Spleen (tissue), 7 donors: ENCODE data around the gene ATP2B2.

Source experiments
- POLR2A ChIP-seq, 3 donors: fragments of 450-650 bp; IDR thresholded peaks; one replicate each; pipeline ENCODE4 v1.5.1; 2017; ENCODE audit warnings: antibody characterized with exemption in 3 of 3, mild to moderate bottlenecking in 1 of 3
- TF ChIP-seq, protein P1 (sequence below), 11 experiments: fragments of 200-600 bp in 7 of 11; fragments of 450-650 bp in 4 of 11; sonication (generic) in 4 of 11; IDR thresholded peaks in 8 of 11; conservative IDR thresholded peaks in 3 of 11; 1 replicate in 7 of 11; 2 replicates in 4 of 11; pipeline versions ENCODE4 v1.4.0 to v1.8.0; 2016 to 2021; ENCODE audit warnings: antibody characterized with exemption in 11 of 11, inconsistent platforms in 4 of 11, mild to moderate bottlenecking in 1 of 11
- donor health status: DM: no; HTN: no; CAD: no; lungs with moderate emphysema.
- donor health status: DM: no; HTN: no; CAD: no.
- donor health status: DM: no; HTN: no; CAD: no.

DNA sequence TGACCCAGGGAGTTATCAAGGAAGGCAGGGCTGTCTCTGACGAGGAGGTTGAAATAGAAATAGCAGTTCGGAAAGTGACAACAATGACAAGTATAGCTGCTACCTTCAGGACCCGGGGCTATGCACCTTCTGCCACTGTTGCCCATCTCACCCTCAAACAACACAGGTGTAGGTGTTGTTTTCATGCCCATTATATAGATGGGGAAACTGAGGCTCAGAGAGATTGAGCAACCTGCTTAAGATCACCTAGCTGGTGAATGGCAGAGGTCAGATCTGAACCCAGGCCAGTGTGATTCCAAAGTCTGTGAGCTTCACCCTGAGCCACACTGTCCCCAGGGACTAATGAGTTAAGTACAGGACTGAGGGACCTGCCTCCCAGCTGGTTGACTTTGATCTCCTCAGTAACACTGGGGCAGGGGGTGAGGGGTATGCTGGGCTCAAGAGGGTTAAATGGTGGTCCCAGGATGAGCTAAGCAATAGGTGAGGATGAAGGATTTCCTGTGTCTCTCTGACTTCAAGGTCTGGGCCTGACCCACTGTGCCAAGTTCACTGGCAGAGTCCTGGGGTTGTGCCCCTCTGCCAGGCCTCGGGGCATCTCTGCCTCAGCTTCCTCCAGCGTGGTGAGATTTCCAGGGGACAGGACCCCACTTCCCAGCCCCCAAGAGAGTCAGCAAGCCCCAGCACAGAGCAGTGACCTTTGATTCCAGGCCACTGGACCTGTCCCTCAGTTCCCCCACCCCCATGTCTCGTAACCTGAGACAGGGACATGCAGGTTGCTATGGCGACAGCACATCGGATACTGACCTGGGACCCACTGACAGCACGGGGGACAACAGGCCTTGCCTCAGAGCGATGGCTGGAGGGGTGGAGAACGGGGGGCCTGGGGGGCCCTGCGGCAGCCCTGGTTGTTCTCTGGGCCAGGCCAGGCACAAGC, 35.0 kb downstream of the ATP2B2 start:
- no peak for TF ChIP-seq POLR2A (IDR thresholded peaks at IDR 0.05)
- TF ChIP-seq, protein P1, sequence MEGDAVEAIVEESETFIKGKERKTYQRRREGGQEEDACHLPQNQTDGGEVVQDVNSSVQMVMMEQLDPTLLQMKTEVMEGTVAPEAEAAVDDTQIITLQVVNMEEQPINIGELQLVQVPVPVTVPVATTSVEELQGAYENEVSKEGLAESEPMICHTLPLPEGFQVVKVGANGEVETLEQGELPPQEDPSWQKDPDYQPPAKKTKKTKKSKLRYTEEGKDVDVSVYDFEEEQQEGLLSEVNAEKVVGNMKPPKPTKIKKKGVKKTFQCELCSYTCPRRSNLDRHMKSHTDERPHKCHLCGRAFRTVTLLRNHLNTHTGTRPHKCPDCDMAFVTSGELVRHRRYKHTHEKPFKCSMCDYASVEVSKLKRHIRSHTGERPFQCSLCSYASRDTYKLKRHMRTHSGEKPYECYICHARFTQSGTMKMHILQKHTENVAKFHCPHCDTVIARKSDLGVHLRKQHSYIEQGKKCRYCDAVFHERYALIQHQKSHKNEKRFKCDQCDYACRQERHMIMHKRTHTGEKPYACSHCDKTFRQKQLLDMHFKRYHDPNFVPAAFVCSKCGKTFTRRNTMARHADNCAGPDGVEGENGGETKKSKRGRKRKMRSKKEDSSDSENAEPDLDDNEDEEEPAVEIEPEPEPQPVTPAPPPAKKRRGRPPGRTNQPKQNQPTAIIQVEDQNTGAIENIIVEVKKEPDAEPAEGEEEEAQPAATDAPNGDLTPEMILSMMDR (IDR thresholded peaks at IDR 0.05 in 8 of 11, conservative IDR thresholded peaks at IDR 0.05 in 3 of 11) = no peak
